ENCODE data around the gene PDYN. TPM values are rescaled to one million over a fixed set of nuclear protein-coding genes. Genes with fewer than 3 reads are reported as not detected.

The PDYN gene
- polyA plus RNA-seq, 1 experiment: not detected

DNA sequence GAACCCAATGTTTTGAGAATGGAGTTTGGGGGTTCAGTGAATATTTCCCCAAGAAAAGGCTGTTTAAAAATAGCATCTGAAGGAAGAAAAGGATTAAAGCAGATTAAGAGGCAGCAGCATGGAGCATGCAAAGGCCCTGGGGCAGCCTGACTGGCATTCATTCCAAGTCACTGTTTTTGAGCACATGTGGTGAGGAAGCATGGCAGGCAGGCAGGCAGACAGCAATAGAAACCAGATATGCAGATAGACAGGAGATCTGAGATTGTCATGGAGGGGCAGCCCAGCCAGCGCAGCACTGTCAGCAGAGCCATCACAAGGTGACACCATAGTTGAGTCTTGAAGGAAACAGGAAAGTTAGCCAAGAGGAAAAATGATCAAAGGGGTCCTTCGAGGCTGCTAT lies 60.9 kb downstream of the PDYN start:
- DNase-seq (ENCODE audit: low read depth): no peak
- H3K27me3 ChIP-seq (ENCODE audit: control insufficient read depth, insufficient read depth, low read length): no peaks in the 10 kb centered on the region
- POLR2A ChIA-PET: no interaction called here
- CTCF ChIA-PET: interaction anchor here (0.7 kb wide), 1 partner anchor 219 kb away, joined by 3 read pairs; no protein-coding TSS in a partner anchor
- H3K36me3 ChIP-seq (ENCODE audit: control insufficient read depth, insufficient read depth, low read length): peaks cover 6% of the 10 kb centered on the region
- TF ChIP-seq CTCF (IDR thresholded peaks at IDR 0.05; ENCODE audit: insufficient read depth, low read depth, low read length): no peak
- H3K4me3 ChIP-seq (ENCODE audit: low read depth, low read length): no peak overlapping the region

DNA sequence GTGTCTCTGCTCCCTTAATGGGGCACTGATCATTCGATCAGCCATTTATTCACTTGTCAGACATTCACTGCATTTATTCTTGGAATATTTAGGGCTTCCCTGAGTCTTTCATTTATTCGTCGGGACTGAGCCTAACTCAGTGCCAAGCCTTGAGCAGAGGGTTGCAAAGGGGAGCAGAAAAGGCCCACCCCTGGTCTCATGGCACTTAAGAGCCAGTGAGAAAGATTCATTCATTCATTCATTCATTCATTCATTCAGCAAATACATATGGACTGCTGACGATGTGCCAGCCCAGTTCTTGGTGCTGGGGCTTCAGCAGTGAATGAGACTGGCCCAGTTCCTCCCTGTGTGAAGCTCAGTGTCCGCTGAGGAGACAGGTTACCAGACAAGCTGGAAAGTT lies 62.0 kb downstream of the PDYN start:
- Histone ChIP-seq H3K4me3 (ENCODE audit: low read depth, low read length) (no peak overlapping the region), H3K36me3 (ENCODE audit: control insufficient read depth, insufficient read depth, low read length) (peaks cover 8% of the 10 kb centered on the region), H3K27me3 (ENCODE audit: control insufficient read depth, insufficient read depth, low read length) (no peaks in the 10 kb centered on the region)
- DNase-seq (ENCODE audit: low read depth): no peak
- ChIA-PET CTCF (interaction anchor here (0.9 kb wide), 1 partner anchor 130 kb away, joined by 3 read pairs; no protein-coding TSS in a partner anchor), POLR2A (no interaction called here)
- no peak for TF ChIP-seq CTCF (IDR thresholded peaks at IDR 0.05; ENCODE audit: insufficient read depth, low read depth, low read length)

DNA sequence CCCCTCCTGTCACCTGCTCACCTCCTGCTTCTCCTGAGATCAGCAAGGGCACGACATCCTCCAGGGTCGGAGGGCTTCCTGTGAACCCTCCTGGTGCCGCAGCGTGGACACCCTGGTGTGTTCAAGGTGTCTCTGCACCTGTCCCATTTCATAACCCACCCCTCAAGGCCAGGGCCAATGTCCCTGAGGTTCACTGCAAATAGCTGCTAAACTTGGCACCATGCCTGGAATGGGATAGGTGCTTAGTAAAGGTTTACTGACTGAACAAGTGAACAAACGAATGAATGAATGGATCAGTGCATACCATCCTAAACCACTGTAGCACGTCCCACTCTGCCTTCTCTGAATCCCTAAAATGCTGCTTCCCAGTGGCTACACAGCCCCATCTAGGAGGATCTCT lies 63.7 kb downstream of the PDYN start:
- ChIA-PET CTCF (no interaction called here), POLR2A (no interaction called here)
- H3K4me3 ChIP-seq (ENCODE audit: low read depth, low read length): no peak overlapping the region
- peaks cover 7% of the 10 kb centered on the region for H3K36me3 ChIP-seq (ENCODE audit: control insufficient read depth, insufficient read depth, low read length)
- no peak for TF ChIP-seq CTCF (IDR thresholded peaks at IDR 0.05; ENCODE audit: insufficient read depth, low read depth, low read length)
- H3K27me3 ChIP-seq (ENCODE audit: control insufficient read depth, insufficient read depth, low read length): no peaks in the 10 kb centered on the region
- DNase-seq (ENCODE audit: low read depth): no peak

- TF ChIP-seq CTCF (IDR thresholded peaks at IDR 0.05; ENCODE audit: insufficient read depth, low read depth, low read length): no peak
- ChIA-PET POLR2A (no interaction called here), CTCF (no interaction called here)
- Histone ChIP-seq H3K36me3 (ENCODE audit: control insufficient read depth, insufficient read depth, low read length) (peaks cover 9% of the 10 kb centered on the region), H3K27me3 (ENCODE audit: control insufficient read depth, insufficient read depth, low read length) (no peaks in the 10 kb centered on the region), H3K4me3 (ENCODE audit: low read depth, low read length) (no peak overlapping the region)
- DNase-seq (ENCODE audit: low read depth): no peak
Observed at GRCh38 chr20:1929460-1929859, 64.4 kb downstream of the PDYN start.

- POLR2A ChIA-PET: no interaction called here
- Histone ChIP-seq H3K27me3 (ENCODE audit: control insufficient read depth, insufficient read depth, low read length) (no peaks in the 10 kb centered on the region), H3K36me3 (ENCODE audit: control insufficient read depth, insufficient read depth, low read length) (peaks cover 9% of the 10 kb centered on the region), H3K4me3 (ENCODE audit: low read depth, low read length) (no peak overlapping the region)
- CTCF ChIA-PET: interaction anchor here (1.6 kb wide), 1 partner anchor 17 kb away, joined by 3 read pairs; no protein-coding TSS in a partner anchor
- DNase-seq (ENCODE audit: low read depth): no peak
- no peak for TF ChIP-seq CTCF (IDR thresholded peaks at IDR 0.05; ENCODE audit: insufficient read depth, low read depth, low read length)
Observed at GRCh38 chr20:1928782-1929181, 65.1 kb downstream of the PDYN start.

Other genes starting within 250 kb of the PDYN start
- 23.2 and 34.1 TPM in 2 replicates for gene SIRPA, start 98.7 kb downstream of the PDYN start, polyA plus RNA-seq (2011; rRNA removed)
- gene STK35, start 107.8 kb upstream of the PDYN start, polyA plus RNA-seq (2011; rRNA removed): 6.0 and 8.2 TPM in 2 replicates

Measured in BJ (cell line).